ENCODE measurements around the gene RNF5.

DNA sequence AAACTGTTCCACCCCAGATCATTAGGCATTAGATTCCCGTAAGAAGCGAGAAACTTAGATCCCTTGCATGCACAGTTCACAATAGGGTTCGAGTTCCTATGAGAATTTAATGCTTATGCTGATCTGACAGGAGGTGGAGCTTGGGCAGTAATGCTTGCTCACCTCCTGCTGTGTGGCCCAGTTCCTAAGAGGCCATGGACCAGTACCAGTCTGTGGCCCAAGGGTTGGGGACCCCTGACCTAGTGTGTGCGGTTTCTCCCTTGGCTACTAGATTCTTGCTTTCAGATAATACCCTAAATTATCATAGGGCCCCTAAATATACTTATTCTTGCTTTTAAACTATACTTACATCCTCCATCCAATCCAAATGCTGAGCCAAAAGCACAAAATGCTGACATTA, 16.2 kb downstream of the RNF5 start:
- TF ChIP-seq, protein P1, sequence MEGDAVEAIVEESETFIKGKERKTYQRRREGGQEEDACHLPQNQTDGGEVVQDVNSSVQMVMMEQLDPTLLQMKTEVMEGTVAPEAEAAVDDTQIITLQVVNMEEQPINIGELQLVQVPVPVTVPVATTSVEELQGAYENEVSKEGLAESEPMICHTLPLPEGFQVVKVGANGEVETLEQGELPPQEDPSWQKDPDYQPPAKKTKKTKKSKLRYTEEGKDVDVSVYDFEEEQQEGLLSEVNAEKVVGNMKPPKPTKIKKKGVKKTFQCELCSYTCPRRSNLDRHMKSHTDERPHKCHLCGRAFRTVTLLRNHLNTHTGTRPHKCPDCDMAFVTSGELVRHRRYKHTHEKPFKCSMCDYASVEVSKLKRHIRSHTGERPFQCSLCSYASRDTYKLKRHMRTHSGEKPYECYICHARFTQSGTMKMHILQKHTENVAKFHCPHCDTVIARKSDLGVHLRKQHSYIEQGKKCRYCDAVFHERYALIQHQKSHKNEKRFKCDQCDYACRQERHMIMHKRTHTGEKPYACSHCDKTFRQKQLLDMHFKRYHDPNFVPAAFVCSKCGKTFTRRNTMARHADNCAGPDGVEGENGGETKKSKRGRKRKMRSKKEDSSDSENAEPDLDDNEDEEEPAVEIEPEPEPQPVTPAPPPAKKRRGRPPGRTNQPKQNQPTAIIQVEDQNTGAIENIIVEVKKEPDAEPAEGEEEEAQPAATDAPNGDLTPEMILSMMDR (IDR thresholded peaks at IDR 0.05; ENCODE audit: low read depth, low read length, poor library complexity, severe bottlenecking) = no peak
- TF ChIP-seq EZH2phosphoT487 (IDR thresholded peaks at IDR 0.05; ENCODE audit: borderline replicate concordance, low read length) = no peak
